ENCODE results near the gene RAB11FIP4. TPM values are rescaled to one million over a fixed set of nuclear protein-coding genes. Genes with fewer than 3 reads are reported as not detected.
A peak's percentile ranks its signal among the peaks of the same experiment; 100 is the strongest.

RAB11FIP4 gene
- total RNA-seq, 1 experiment from 2014 or later: 48.8 TPM

- peak; percentile 81 for DNase-seq (ENCODE audit: low read depth, low spot score)
- in situ Hi-C loops (cut with HindIII; ENCODE audit: low pct_unique_long_range_greater_than_20kb, low sequenced_read_pairs): no loop called here
These were observed 96.3 kb downstream of the RAB11FIP4 start for GRCh38 chr17:31487648-31488263.

GRCh38 chr17:31488264-31488981 is 96.9 kb downstream of the RAB11FIP4 start:
- DNase-seq (ENCODE audit: low read depth, low spot score): no peak
- in situ Hi-C loops (cut with HindIII; ENCODE audit: low pct_unique_long_range_greater_than_20kb, low sequenced_read_pairs): no loop called here

GRCh38 chr17:31488982-31489294 is 97.5 kb downstream of the RAB11FIP4 start:
- in situ Hi-C loops (cut with HindIII; ENCODE audit: low pct_unique_long_range_greater_than_20kb, low sequenced_read_pairs): no loop called here
- DNase-seq (ENCODE audit: low read depth, low spot score): no peak

GRCh38 chr17:31489295-31490018 is 98.0 kb downstream of the RAB11FIP4 start:
- no peak for DNase-seq (ENCODE audit: low read depth, low spot score)
- in situ Hi-C loops (cut with HindIII; ENCODE audit: low pct_unique_long_range_greater_than_20kb, low sequenced_read_pairs): no loop called here

- DNase-seq (ENCODE audit: low read depth, low spot score): no peak
- in situ Hi-C loops (cut with HindIII; ENCODE audit: low pct_unique_long_range_greater_than_20kb, low sequenced_read_pairs): no loop called here
These were observed 98.7 kb downstream of the RAB11FIP4 start for GRCh38 chr17:31490019-31490650.

GRCh38 chr17:31490671-31491375 is 99.3 kb downstream of the RAB11FIP4 start:
- DNase-seq (ENCODE audit: low read depth, low spot score): no peak
- in situ Hi-C loops (cut with HindIII; ENCODE audit: low pct_unique_long_range_greater_than_20kb, low sequenced_read_pairs): no loop called here

GRCh38 chr17:31491376-31492131 is 100.1 kb downstream of the RAB11FIP4 start:
- no peak for DNase-seq (ENCODE audit: low read depth, low spot score)
- in situ Hi-C loops (cut with HindIII; ENCODE audit: low pct_unique_long_range_greater_than_20kb, low sequenced_read_pairs): no loop called here

- no peak for DNase-seq (ENCODE audit: low read depth, low spot score)
- in situ Hi-C loops (cut with HindIII; ENCODE audit: low pct_unique_long_range_greater_than_20kb, low sequenced_read_pairs): no loop called here
These were observed 100.7 kb downstream of the RAB11FIP4 start for GRCh38 chr17:31492206-31492605.

- no peak for DNase-seq (ENCODE audit: low read depth, low spot score)
- in situ Hi-C loops (cut with HindIII; ENCODE audit: low pct_unique_long_range_greater_than_20kb, low sequenced_read_pairs): no loop called here
These were observed 101.6 kb downstream of the RAB11FIP4 start for GRCh38 chr17:31492880-31493655.

- in situ Hi-C loops (cut with HindIII; ENCODE audit: low pct_unique_long_range_greater_than_20kb, low sequenced_read_pairs): no loop called here
- no peak for DNase-seq (ENCODE audit: low read depth, low spot score)
These were observed 102.2 kb downstream of the RAB11FIP4 start for GRCh38 chr17:31493656-31494155.

- in situ Hi-C loops (cut with HindIII; ENCODE audit: low pct_unique_long_range_greater_than_20kb, low sequenced_read_pairs): no loop called here
- no peak for DNase-seq (ENCODE audit: low read depth, low spot score)
These were observed 103.0 kb downstream of the RAB11FIP4 start for GRCh38 chr17:31494259-31495021.

GRCh38 chr17:31495022-31495885 is 103.8 kb downstream of the RAB11FIP4 start:
- DNase-seq (ENCODE audit: low read depth, low spot score): no peak
- in situ Hi-C loops (cut with HindIII; ENCODE audit: low pct_unique_long_range_greater_than_20kb, low sequenced_read_pairs): no loop called here

GRCh38 chr17:31496097-31496496 is 104.6 kb downstream of the RAB11FIP4 start:
- no peak for DNase-seq (ENCODE audit: low read depth, low spot score)
- in situ Hi-C loops (cut with HindIII; ENCODE audit: low pct_unique_long_range_greater_than_20kb, low sequenced_read_pairs): no loop called here

GRCh38 chr17:31496601-31497000 is 105.1 kb downstream of the RAB11FIP4 start:
- in situ Hi-C loops (cut with HindIII; ENCODE audit: low pct_unique_long_range_greater_than_20kb, low sequenced_read_pairs): no loop called here

GRCh38 chr17:31497431-31497830 is 106.0 kb downstream of the RAB11FIP4 start:
- no peak for DNase-seq (ENCODE audit: low read depth, low spot score)
- in situ Hi-C loops (cut with HindIII; ENCODE audit: low pct_unique_long_range_greater_than_20kb, low sequenced_read_pairs): no loop called here

More at GRCh38 chr17:31496601-31497000, 105.1 kb downstream of the RAB11FIP4 start:
- no peak for DNase-seq (ENCODE audit: low read depth, low spot score)
